HFFc6 (cell line): ENCODE data around the gene LTC4S. TPM values are rescaled to one million over a fixed set of nuclear protein-coding genes. Genes with fewer than 3 reads are reported as not detected.
A peak's percentile ranks its signal among the peaks of the same experiment; 100 is the strongest.

ENCODE experiments used
- DNase-seq: peaks from one replicate; pipeline ENCODE4 v3.0.0-alpha.2; 2018
- H3K27ac Mint-ChIP-seq: 2 replicates; pipeline ENCODE4 v1.8.0; 2020; ENCODE audit warnings: mild to moderate bottlenecking, mixed read lengths
- H3K27me3 Mint-ChIP-seq: 2 replicates; pipeline ENCODE4 v1.8.0; 2021; ENCODE audit warnings: mild to moderate bottlenecking, moderate library complexity, mixed read lengths; ENCODE audit not compliant: insufficient read depth
- H3K36me3 Mint-ChIP-seq: 2 replicates; pipeline ENCODE4 v1.8.0; 2021; ENCODE audit warnings: low read depth, mixed read lengths
- H3K4me1 Mint-ChIP-seq: 2 replicates; pipeline ENCODE4 v1.8.0; 2020; ENCODE audit warnings: low read depth, mixed read lengths
- H3K4me3 Mint-ChIP-seq: 2 replicates; pipeline ENCODE4 v1.8.0; 2020; ENCODE audit warnings: mild to moderate bottlenecking, moderate library complexity, mixed read lengths
- H3K9me3 Mint-ChIP-seq: 2 replicates; pipeline ENCODE4 v1.8.0; 2020; ENCODE audit warnings: mild to moderate bottlenecking, mixed read lengths
- CTCF ChIP-seq: fragments of 200-600 bp; sonication (generic); IDR thresholded peaks from 2 replicates; pipeline ENCODE4 v1.5.0; 2021; ENCODE audit warnings: antibody characterized with exemption, mild to moderate bottlenecking
- microRNA-seq: library from miRNA; unstranded; fragments of <30 nt; microRNA quantifications from one replicate; pipeline ENCODE4, GENCODE V29; 2019
- total RNA-seq, 6 experiments: library from RNA; stranded (reverse); fragmentation: NEBNext Ultra II Directional; extraction: Animal tissue kit (Norgen Biotek cat#: 25700); gene quantifications; 2 replicates in 1 of 6; 3 replicates in 5 of 6; pipeline ENCODE4 v1.2.3, GENCODE V29; 2021

The LTC4S gene
- total RNA-seq, 6 experiments from 2014 or later: not detected

- Mint-ChIP-seq H3K9me3 (peaks cover 13% of the 10 kb centered on the region), H3K4me1 (peaks cover 9% of the 10 kb centered on the region; the same call in 1 of the 2 replicates), H3K4me3 (no peak overlapping the region; the same call in 1 of the 2 replicates), H3K27me3 (peaks cover 11% of the 10 kb centered on the region), H3K36me3 (peaks cover 44% of the 10 kb centered on the region), H3K27ac (peak overlapping the region; percentile 38; the same call in 1 of the 2 replicates)
- DNase-seq: no peak
- no peak for TF ChIP-seq CTCF
Observed at GRCh38 chr5:179840321-179840720, 46.5 kb downstream of the LTC4S start.

DNA sequence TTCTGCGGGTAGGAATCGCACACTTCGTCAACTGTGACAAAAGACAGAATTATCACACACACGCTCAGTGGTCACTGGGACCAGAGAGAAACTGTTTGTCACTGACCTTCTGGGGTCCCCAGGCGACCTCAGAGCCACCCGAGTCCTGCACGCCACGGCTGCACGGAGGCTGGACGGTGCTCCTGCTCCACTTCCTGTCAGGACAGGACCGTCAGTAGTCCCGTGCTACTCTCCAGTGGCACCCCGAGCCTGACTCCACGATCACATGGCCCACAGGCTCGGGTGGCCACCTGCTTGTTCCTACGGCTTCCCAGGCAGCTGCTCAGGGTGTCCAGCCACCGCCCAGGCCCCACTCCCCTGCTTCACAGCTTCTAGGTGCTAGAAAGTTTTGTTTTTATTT lies 47.0 kb downstream of the LTC4S start:
- DNase-seq: no peak
- no peak overlapping the region for H3K27ac Mint-ChIP-seq

DNA sequence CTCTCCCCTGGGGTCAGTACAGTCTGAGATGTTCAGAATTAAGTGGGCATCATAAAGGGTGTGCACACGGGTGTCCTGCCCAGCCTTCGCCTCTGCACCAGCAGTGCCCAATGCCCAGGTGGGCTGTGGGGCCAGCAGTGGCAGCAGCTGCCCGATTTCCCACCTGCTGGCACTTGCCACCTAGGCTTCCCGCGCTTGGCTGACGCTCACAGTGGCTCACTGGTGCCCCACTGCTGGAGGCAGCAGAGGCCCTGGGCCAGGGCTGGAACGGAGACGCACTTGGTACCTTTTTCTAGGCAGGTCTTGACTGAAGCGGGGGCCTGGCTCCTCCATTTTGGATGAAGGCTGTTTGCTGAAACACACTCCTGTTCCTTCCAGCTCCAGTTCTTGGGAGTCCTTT lies 47.8 kb downstream of the LTC4S start:
- H3K4me1 Mint-ChIP-seq: peaks cover 2% of the 10 kb centered on the region; the same call in 1 of the 2 replicates
- H3K36me3 Mint-ChIP-seq: peaks cover 42% of the 10 kb centered on the region
- no peak overlapping the region; the same call in 1 of the 2 replicates for H3K4me3 Mint-ChIP-seq

More for the DNA sequence above, 47.0 kb downstream of the LTC4S start:
- peaks cover 11% of the 10 kb centered on the region for H3K27me3 Mint-ChIP-seq
- peaks cover 45% of the 10 kb centered on the region for H3K36me3 Mint-ChIP-seq
- H3K9me3 Mint-ChIP-seq: peaks cover 15% of the 10 kb centered on the region
- TF ChIP-seq CTCF: no peak
- no peak overlapping the region for H3K4me3 Mint-ChIP-seq
- peaks cover 9% of the 10 kb centered on the region; the same call in 1 of the 2 replicates for H3K4me1 Mint-ChIP-seq

More for the DNA sequence above, 47.8 kb downstream of the LTC4S start:
- H3K27me3 Mint-ChIP-seq: peaks cover 11% of the 10 kb centered on the region
- no peak overlapping the region for H3K27ac Mint-ChIP-seq
- peaks cover 20% of the 10 kb centered on the region for H3K9me3 Mint-ChIP-seq
- DNase-seq: no peak
- no peak for TF ChIP-seq CTCF

Small RNA genes within 50 kb of the gene (microRNA-seq; reads per million reads assigned to microRNA genes)
- 51.7 reads per million, percentile 40 among the genes with 10 or more reads in this experiment for gene MIR1229

Other genes with a start within 250 kb of the LTC4S start
- 10 to 100 TPM; 34.3 to 37.2 (median 36.0) TPM for gene RUFY1, start 243.4 kb upstream of the LTC4S start, total RNA-seq
- gene HNRNPH1, start 170.3 kb upstream of the LTC4S start, total RNA-seq: 100 to 1,000 TPM; 286 to 401 (median 358) TPM
- gene CBY3, start 113.0 kb upstream of the LTC4S start, total RNA-seq: not detected
- gene CANX, start 95.0 kb upstream of the LTC4S start, total RNA-seq: 100 to 1,000 TPM; 698 to 777 (median 770) TPM
- gene MAML1, start 61.2 kb upstream of the LTC4S start, total RNA-seq: 10 to 100 TPM; 14.9 to 17.7 (median 16.5) TPM
- gene MGAT4B, start 12.9 kb downstream of the LTC4S start, total RNA-seq: 100 to 1,000 TPM; 129 to 166 (median 148) TPM
- gene SQSTM1, start 26.9 kb downstream of the LTC4S start, total RNA-seq: 100 to 1,000 TPM; 188 to 282 (median 280) TPM
- gene MRNIP, start 64.8 kb downstream of the LTC4S start, total RNA-seq: 10 to 100 TPM in 3 of 6 experiments, 1 to 10 TPM in 3; 8.2 to 13.5 (median 9.9) TPM
- 10 to 100 TPM; 64.6 to 90.7 (median 73.4) TPM for gene TBC1D9B, start 113.9 kb downstream of the LTC4S start, total RNA-seq